Activated T-helper 17 cell treated with anti-CD3 and anti-CD28 coated beads, Interleukin-2, amount 50 U/mL, for 72 hours (primary cell): Measurements from ENCODE around the gene CFAP46. TPM values are rescaled to one million over a fixed set of nuclear protein-coding genes. Genes with fewer than 3 reads are reported as not detected.

Experiments used
- ATAC-seq: fragments of 150-1000 bp; cut with Tn5 transposase; replicated peaks from 2 replicates; pipeline ENCODE4 v1.10.0; 2021; ENCODE audit warnings: mild to moderate bottlenecking, moderate library complexity
- H3K27ac Mint-ChIP-seq: one replicate; pipeline ENCODE4 v1.8.0; 2022; ENCODE audit warnings: mixed read lengths
- H3K27me3 Mint-ChIP-seq: one replicate; pipeline ENCODE4 v1.8.0; 2022; ENCODE audit warnings: mixed read lengths
- H3K36me3 Mint-ChIP-seq: one replicate; pipeline ENCODE4 v1.8.0; 2022; ENCODE audit warnings: low read depth, mild to moderate bottlenecking, mixed read lengths
- H3K4me1 Mint-ChIP-seq: one replicate; pipeline ENCODE4 v1.8.0; 2022; ENCODE audit warnings: mixed read lengths
- H3K4me3 Mint-ChIP-seq: one replicate; pipeline ENCODE4 v1.8.0; 2022; ENCODE audit warnings: mild to moderate bottlenecking, mixed read lengths
- H3K9me3 Mint-ChIP-seq: one replicate; pipeline ENCODE4 v1.8.0; 2022; ENCODE audit warnings: mixed read lengths
- total RNA-seq, 2 donors: library from RNA; stranded (reverse); gene quantifications; one replicate each; pipeline ENCODE4 v1.2.3, GENCODE V29; 2022

Gene CFAP46
- total RNA-seq, 2 donors from 2014 or later, result not detected

DNA sequence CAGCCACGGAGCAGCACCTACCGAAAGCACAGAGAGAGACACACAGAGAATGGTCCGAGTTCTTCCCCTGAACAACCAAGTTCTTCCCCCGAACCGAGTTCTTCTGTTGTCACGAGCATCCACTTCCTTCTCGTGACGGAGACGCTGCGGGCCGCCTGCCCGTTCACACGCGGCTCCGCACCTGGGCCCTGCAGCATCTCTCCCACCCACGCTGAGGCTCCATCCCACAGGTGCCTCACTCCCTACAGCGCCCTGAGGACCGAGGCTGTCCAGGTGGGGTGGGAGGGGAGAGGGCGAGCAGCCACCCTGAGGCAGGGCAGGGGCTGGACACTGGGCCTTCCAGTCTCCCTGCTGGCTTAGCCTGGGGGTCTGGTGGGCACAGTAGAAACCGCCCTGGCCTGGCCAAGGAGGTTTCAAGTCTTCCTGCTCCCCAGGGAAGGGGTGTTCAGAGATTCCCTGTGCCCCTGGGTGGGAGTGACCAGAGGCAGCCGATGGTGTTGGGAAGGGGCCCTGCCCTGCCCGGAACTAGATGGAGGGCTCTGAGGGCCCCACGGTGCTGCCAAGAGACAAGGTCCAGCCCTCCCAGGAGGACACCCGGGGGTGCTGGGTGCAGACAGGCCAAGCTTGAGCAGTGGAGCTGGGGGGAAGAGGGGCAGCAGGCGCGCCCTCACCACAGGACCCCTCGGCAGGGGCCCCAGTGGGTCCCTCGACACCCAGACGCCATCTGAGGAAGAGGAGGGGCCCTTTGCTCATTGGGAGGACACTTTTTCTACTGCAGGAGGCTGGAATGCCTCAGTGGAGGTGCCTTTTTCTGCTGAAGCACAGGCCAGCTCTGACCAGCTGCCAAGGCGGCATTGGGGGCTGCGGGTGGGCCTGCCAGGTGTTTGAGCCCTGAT, 151.2 kb downstream of the CFAP46 start:
- Mint-ChIP-seq H3K27ac (no peak overlapping the region), H3K4me3 (no peak overlapping the region), H3K36me3 (no peaks in the 10 kb centered on the region), H3K4me1 (no peaks in the 10 kb centered on the region), H3K9me3 (no peaks in the 10 kb centered on the region), H3K27me3 (no peaks in the 10 kb centered on the region)
- no peak for ATAC-seq

DNA sequence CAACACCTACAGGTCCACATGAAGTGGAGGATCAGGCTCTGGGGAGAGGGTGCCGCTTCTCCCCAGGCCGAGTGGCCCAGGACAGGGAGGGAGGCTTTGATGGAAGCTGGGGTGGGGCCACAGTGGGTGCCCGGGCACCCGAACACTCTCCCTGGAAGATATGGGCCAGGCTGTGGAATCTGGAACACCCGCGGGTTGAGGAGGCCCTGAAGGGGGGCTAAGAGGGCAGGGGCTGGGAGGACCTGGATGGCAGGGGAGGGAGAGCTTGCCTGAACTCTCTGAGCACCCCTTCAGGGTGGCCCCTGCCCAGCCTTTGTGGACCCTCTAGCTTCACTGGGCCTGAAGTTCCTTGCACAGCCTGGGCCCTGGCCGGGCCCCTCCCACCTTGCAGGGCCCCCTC, 151.9 kb downstream of the CFAP46 start:
- Mint-ChIP-seq H3K4me3 (no peak overlapping the region), H3K36me3 (no peaks in the 10 kb centered on the region), H3K9me3 (no peaks in the 10 kb centered on the region), H3K27ac (no peak overlapping the region), H3K27me3 (no peaks in the 10 kb centered on the region), H3K4me1 (no peaks in the 10 kb centered on the region)
- ATAC-seq, result no peak

DNA sequence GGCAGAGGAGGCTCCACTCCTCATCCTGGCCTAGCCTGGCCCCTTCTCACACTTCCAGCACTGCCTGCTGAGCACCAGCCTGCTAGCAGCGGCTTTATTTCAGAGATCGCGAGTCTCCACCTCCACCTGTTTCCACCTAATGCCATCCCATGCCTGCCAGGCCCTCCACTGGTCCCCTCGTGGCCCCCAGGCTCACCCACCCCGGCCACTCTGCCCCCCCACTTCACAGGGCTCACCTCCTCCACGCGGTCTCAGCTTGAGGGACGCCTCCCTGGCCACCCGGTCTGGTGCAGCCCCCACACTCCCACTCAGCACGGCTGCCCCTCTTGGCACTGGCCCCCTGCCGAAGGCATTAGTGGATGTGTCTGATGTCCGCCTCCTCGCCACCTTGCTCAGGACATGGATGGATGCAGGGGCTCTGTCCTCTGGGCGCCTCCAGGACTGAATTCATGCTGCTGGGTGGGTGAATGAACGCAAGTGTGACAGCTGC, 152.7 kb downstream of the CFAP46 start:
- ATAC-seq, result no peak
- Mint-ChIP-seq H3K36me3 (no peaks in the 10 kb centered on the region), H3K27ac (no peak overlapping the region), H3K27me3 (no peaks in the 10 kb centered on the region), H3K9me3 (no peaks in the 10 kb centered on the region), H3K4me1 (no peaks in the 10 kb centered on the region), H3K4me3 (no peak overlapping the region)

DNA sequence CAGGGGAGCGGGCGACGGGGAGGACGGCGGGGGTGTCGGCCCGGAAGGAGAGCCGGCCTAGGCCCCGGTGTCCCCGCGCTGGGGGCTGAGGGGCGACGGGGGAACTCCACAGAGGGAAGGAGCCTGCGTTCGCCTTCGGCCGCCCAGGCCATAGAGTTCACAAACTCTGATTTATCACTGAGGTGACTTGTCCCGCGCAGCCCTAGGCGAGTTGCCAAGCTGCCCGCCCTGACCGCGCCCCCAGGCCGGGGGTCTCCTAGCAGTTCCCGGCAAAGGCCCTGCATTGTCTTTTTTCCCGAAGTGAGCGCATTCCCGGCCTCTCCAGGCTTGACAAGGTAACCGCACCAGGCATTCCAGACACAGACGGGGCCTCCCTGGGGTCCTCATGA, 153.5 kb downstream of the CFAP46 start:
- ATAC-seq, result no peak
- H3K27ac Mint-ChIP-seq, result no peak overlapping the region
- peaks cover under 1% of the 10 kb centered on the region for H3K27me3 Mint-ChIP-seq
- no peaks in the 10 kb centered on the region for H3K9me3 Mint-ChIP-seq
- no peaks in the 10 kb centered on the region for H3K4me1 Mint-ChIP-seq
- H3K4me3 Mint-ChIP-seq, result no peak overlapping the region
- no peaks in the 10 kb centered on the region for H3K36me3 Mint-ChIP-seq

DNA sequence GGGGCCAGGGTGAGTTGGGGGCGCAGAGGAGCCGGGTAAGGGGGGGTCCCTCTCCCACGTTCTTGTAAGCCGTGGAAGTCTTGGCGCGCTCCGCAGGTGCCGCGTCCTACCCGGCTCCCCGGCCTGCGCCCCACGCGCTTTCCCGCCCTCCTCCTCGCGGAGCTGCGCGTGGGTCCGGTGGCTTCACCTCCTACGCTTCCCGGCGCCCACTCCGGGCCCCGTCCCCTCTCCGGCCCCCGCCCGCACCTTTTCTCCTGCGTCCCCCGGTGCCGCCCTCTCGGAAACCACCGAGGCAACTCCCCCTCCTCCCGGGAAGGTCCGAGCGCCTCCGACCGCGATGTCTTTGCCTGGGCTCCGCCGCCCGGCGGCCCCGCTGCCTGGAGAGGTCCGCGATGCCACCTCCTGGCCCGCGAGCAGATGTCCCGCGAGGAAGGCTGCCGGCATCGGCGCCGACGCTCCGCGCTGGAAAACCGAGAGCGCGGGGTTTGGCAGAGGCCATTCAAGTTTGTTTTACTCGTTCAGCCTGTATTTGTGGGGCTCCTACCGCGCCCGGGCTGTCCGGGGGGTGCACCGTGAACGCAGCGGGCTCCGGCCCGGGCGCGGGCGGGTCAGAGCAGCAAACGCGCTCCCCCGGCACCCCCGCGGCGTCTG, 154.1 kb downstream of the CFAP46 start:
- H3K4me3 Mint-ChIP-seq, result no peak overlapping the region
- peaks cover 4% of the 10 kb centered on the region for H3K27me3 Mint-ChIP-seq
- H3K27ac Mint-ChIP-seq, result no peak overlapping the region
- no peaks in the 10 kb centered on the region for H3K9me3 Mint-ChIP-seq
- no peak for ATAC-seq
- no peaks in the 10 kb centered on the region for H3K4me1 Mint-ChIP-seq
- H3K36me3 Mint-ChIP-seq, result peaks cover 4% of the 10 kb centered on the region

DNA sequence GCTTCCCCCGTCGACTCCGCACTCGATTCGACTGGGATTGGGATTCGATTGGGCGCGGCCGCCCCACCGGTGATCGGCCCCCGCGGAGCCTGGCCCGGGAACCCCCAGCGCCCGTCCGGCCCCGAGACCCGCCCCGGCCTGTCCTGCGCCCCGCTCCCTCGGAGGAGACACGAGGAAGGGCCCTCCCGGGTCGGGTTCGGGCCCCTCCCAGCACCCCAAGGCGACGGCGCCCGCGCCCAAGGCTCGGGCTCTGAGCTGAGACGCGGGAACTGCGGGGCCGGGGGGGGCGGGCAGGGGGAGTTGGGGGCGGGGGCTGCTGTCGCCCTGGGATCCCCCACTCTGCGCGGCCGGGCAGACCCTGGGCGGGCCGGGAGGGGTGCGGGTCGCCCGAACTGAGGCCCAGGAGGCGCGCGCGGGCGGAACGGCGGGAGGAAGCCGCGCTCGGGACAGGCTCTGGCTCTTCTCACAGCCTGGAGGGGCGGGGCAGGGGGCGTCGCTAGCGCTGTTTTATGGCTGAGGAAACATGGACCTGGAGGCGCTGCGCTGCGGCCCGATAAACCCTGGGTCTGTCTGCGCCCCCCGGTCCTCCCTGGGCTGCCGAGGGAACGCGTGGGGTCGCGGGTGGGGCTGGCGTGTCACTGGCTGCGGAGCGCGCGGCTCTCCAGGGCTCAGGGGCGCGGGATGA, 154.7 kb downstream of the CFAP46 start:
- no peak for ATAC-seq
- Mint-ChIP-seq H3K27ac (no peak overlapping the region), H3K9me3 (no peaks in the 10 kb centered on the region), H3K4me1 (no peaks in the 10 kb centered on the region), H3K27me3 (peaks cover 4% of the 10 kb centered on the region), H3K4me3 (no peak overlapping the region), H3K36me3 (peaks cover 11% of the 10 kb centered on the region)

DNA sequence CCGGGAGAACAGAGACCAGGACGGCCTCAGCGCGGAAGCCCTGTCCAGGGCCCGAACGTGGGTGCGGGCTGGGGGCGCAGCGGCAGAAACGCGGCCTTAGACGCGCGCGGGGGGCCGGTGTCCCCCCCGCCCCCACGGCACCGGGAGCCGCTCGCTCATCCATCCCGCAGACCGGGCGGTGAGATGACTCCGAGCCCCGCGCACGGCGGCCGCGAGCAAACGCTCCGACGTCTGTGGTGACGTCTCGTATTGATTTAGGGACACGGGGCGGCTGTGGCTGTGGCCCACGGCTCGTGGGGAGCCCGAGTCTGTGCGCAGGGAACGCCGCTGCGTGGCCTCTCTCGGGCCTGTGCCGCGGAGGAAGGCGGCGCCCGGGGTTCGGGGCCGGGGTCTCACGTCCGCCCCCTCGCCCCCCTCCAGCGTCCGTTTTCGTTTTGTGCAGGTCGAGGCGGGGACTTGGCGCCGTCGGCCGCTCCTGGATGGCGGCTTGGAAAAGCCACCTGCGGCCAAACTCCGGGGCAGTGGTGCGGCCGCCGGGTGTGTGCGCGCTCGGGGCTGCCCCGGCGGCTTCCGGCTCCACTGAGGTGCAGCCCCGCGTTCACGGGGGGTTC, 155.4 kb downstream of the CFAP46 start:
- no peak for ATAC-seq
- Mint-ChIP-seq H3K27ac (no peak overlapping the region), H3K36me3 (peaks cover 17% of the 10 kb centered on the region), H3K4me3 (no peak overlapping the region), H3K27me3 (peaks cover 4% of the 10 kb centered on the region), H3K4me1 (no peaks in the 10 kb centered on the region), H3K9me3 (no peaks in the 10 kb centered on the region)

DNA sequence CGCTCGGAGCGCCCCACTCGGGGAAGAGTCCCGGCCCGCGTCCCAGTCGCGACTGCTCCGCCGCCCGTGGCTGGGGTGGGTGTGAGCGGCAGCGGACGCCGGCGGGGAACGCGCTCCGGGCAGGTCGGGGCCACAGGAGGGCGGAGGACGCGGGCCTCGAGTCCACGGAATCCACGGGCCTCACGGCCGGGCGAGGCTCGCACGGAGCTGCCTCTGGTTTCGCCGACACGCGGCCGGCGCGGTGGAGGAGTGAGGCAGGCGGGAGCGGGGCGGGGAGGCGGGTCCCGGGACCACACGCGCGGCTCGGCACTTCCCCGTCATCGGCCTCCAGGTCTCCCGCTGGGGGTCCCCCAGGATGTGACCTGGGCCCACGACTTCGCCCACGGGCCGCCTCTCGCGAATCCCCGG, 155.9 kb downstream of the CFAP46 start:
- no peak for ATAC-seq
- Mint-ChIP-seq H3K4me1 (no peaks in the 10 kb centered on the region), H3K9me3 (no peaks in the 10 kb centered on the region)

DNA sequence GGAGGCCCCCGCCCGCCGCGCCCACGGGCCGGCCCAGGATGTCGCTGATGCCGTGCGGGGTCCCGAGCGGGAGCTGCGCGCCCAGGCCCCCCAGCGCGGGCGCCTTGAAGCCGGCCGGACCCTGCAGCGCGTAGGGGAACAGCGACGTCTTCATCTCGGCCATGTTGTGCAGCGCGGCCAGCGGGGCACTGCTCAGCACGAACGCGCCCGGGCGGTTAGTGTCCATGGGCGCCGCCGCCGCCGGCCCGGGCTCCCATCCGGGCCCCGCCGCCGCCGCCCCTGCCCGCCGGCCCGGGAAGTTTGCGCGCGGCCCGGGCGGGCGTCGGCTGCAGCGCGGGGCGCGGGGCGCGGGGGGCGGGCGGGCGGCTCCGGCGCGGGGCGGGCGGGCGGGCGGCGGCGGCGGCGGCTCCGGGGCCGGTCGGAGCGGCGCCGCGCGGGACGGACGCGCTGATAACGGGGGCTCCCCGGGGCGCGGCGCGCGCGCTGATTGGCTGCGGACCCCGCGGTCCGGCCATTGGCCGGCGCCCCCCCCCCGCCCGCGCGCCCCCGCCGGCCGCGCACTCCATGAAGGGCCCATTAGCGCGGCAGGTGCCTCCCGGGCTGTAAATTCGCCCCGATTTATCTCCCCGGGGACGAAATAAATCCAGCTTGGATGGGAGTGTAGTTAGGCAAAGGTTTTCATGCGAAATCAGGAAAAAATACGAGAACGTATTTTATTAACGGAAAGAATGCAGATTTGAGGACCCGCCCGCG, 156.5 kb downstream of the CFAP46 start, which contains the start of gene NKX6-2:
NKX6-2 (minus strand) TSS at position 425 of the 753 bp plus-strand sequence; CDS start at position 226, 199 bp downstream.
- no peak for ATAC-seq
- H3K9me3 Mint-ChIP-seq, result no peaks in the 10 kb centered on the region
- peaks cover 28% of the 10 kb centered on the region for H3K36me3 Mint-ChIP-seq
- H3K27ac Mint-ChIP-seq, result no peak within 1 kb of the TSS
- H3K4me3 Mint-ChIP-seq, result no peak within 1 kb of the TSS
- H3K4me1 Mint-ChIP-seq, result no peaks in the 10 kb centered on the region
- peaks cover 4% of the 10 kb centered on the region for H3K27me3 Mint-ChIP-seq

More for the DNA sequence above, 155.9 kb downstream of the CFAP46 start:
- H3K27ac Mint-ChIP-seq, result no peak overlapping the region
- peaks cover 22% of the 10 kb centered on the region for H3K36me3 Mint-ChIP-seq
- peaks cover 4% of the 10 kb centered on the region for H3K27me3 Mint-ChIP-seq
- no peak overlapping the region for H3K4me3 Mint-ChIP-seq

DNA sequence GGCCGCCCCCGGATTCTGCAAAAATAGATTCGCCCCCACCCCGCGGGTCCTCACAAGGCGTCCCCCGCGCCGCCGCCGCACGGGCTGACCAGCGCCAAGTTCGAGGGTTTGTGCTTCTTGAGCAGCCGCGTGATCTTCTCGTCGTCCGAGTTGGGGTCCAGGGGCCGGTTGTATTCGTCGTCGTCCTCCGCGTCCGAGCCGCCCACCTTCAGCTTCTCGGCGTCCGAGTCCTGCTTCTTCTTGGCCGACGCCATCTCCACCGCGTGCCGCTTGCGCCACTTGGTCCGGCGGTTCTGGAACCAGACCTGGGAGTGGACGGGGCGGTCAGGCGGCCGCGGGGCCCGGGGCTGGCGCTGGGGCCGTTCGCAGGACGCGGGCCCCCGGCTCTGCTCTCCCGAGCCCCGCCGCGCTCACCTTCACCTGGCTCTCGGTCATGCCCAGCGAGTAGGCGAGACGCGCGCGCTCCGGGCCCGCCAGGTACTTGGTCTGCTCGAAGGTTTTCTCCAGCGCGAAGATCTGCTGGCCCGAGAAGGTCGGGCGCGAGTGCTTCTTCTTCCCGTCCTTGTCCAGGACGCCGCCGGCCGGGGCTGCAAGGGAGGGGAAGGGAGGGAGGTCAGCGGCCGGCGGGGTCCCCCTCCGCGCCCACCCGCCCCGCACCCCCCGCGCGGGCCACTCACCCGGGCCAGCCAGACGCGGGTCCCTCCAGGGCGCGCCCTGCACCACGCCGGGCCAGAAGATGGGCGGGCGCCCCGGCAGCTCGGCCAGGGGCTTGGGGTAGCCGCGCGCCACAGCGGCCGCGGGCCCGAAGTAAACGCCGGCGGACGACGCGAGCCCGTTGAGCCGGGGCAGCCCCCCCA, 157.3 kb downstream of the CFAP46 start:
- Mint-ChIP-seq H3K36me3 (peaks cover 34% of the 10 kb centered on the region), H3K4me3 (no peak overlapping the region), H3K9me3 (no peaks in the 10 kb centered on the region), H3K4me1 (no peaks in the 10 kb centered on the region), H3K27me3 (peaks cover 4% of the 10 kb centered on the region), H3K27ac (no peak overlapping the region)
- no peak for ATAC-seq

DNA sequence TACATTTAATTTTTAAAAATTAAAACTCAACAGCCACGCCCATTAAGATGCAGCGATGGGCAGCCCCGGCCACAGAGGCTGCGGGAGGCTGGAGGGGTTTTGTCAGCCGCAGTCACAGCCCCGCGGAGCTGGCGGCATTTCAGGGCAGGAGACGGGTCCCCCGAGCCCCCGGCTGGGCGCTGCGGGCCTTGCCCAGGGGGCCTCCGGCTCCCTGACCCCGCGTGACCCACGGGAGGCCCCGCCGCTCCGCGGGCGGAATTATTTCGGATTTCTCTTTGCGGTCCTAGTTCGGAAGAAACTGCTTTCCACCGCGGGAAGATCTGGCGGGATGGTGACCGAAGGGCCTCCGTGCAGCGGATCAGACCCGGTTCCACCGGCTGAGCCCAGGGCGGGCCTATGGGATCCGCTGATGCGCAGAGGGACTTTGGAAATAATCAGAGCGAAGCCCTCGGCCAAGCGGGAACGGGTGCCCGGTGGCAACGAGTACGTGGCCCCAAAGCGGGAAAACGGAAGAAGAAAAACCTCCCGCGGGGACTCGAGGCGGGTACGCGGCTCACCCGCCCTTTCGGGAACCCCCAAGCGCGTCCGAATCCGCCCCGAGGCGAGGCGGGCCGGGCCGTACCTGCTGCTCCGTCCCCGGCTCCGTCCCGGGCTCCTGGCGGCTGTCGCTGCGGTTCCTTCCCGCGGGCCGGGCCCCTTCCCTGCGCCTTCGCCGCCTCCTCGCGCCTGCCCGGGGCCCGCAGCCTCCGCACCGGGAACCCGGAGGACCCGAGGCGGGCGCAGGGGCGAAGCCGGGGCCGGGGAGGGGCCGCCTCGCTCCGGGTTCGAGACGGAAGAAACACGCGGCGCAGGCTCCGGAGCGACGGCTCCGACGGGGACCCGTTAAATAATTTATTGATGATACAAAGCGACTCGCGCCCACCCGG, 158.2 kb downstream of the CFAP46 start:
- H3K4me3 Mint-ChIP-seq, result no peak overlapping the region
- no peaks in the 10 kb centered on the region for H3K9me3 Mint-ChIP-seq
- no peak overlapping the region for H3K27ac Mint-ChIP-seq
- H3K27me3 Mint-ChIP-seq, result peaks cover 4% of the 10 kb centered on the region
- H3K4me1 Mint-ChIP-seq, result no peaks in the 10 kb centered on the region
- peaks cover 41% of the 10 kb centered on the region for H3K36me3 Mint-ChIP-seq
- no peak for ATAC-seq

DNA sequence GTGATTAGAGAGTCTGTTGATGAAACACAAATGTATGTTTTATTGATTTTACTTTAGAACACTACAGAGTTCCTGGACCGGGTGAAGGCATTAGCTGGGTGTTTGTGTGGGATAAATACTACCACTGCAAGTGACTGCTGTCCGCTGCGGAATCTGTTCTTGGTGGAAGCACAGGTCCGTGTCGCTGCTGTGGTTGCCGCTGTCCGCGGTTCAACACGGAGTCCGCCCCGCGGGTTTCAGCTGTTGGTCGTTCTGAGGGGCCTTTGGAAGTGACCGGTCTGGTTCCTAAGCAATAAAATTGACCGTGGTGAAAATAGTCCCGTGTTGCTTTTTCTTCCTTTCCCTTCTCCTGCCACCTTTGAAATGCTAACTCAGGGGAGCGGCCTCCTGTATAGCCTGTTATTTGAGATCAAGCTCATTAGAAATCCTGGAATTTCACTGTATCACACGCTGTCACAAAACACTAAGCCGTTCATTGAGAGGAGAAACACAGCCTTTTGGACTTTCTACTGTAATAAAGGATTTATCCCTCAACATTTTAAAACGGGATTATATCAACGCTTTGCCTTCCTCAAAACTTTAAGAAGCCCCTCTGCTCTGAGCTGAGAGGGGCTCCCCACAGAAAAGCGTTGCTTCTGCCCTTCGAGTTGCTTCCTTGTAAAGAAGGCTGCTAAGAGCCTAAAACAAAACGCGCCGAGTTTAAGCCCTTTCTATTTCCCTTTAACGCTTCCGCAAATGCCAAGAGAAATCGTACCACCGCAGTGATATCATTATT, 159.0 kb downstream of the CFAP46 start:
- H3K4me1 Mint-ChIP-seq, result no peaks in the 10 kb centered on the region

More for the DNA sequence above, 159.0 kb downstream of the CFAP46 start:
- no peak for ATAC-seq
- Mint-ChIP-seq H3K9me3 (no peaks in the 10 kb centered on the region), H3K4me3 (no peak overlapping the region), H3K27ac (no peak overlapping the region), H3K36me3 (peaks cover 41% of the 10 kb centered on the region), H3K27me3 (peaks cover 4% of the 10 kb centered on the region)
